IMR-90 (cell line): ENCODE results near the gene CDKL4. TPM values are rescaled to one million over a fixed set of nuclear protein-coding genes. Genes with fewer than 3 reads are reported as not detected.

ENCODE experiments used
- ATAC-seq: fragments of 200-7000 bp; cut with Tn5 transposase; 2 replicates; pipeline ENCODE4 v1.9.1; 2020; ENCODE audit warnings: low read depth, mild to moderate bottlenecking, moderate library complexity
- BruUV-seq: library from RNA; stranded (reverse); fragments of 400-500 nt; replicated peaks from 2 replicates; lab custom pipeline; 2021; lab: Mats Ljungman, UMichigan
- CTCF ChIA-PET: fragments of 300-600 bp; formaldehyde crosslinking; extraction: SDS; loops from one replicate; lab custom pipeline; 2021; ENCODE audit warnings: antibody characterized with exemption; lab: Yijun Ruan, JAX
- POLR2A ChIA-PET: fragments of 300-600 bp; sonication (Branson Sonifier 250); formaldehyde crosslinking; loops from one replicate; lab custom pipeline; 2022; ENCODE audit warnings: antibody characterized with exemption; ENCODE audit not compliant: unreplicated experiment; lab: Charles Lee
- DNase-seq: peaks from one replicate; pipeline ENCODE4 v3.0.0; 2013
- H2AFZ ChIP-seq: replicated peaks from 2 replicates; pipeline ENCODE3; 2013; ENCODE audit warnings: low read length, mild to moderate bottlenecking; ENCODE audit not compliant: poor library complexity
- H2AK5ac ChIP-seq: 2 replicates; pipeline ENCODE4 v1.6.1; 2013; ENCODE audit warnings: low read depth, low read length, inconsistent platforms
- H2AK9ac ChIP-seq: replicated peaks from 2 replicates; pipeline ENCODE3; 2013; ENCODE audit warnings: mild to moderate bottlenecking, low read depth, low read length, moderate library complexity; ENCODE audit not compliant: poor library complexity
- H2BK120ac ChIP-seq: 2 replicates; pipeline ENCODE4 v1.6.1; 2013; ENCODE audit warnings: low read depth, low read length, inconsistent platforms
- H2BK15ac ChIP-seq: 3 replicates; pipeline ENCODE4 v1.6.1; 2013; ENCODE audit warnings: low read depth, low read length, inconsistent platforms
- H2BK20ac ChIP-seq: 2 replicates; pipeline ENCODE4 v1.6.1; 2013; ENCODE audit warnings: low read depth, mild to moderate bottlenecking, inconsistent platforms, low read length, moderate library complexity
- H2BK5ac ChIP-seq: 2 replicates; pipeline ENCODE4 v1.6.1; 2013; ENCODE audit warnings: mild to moderate bottlenecking, low read depth, low read length, inconsistent platforms; ENCODE audit not compliant: poor library complexity, severe bottlenecking
- H3K14ac ChIP-seq: replicated peaks from 2 replicates; pipeline ENCODE4 v1.6.1; 2013; ENCODE audit warnings: low read depth, low read length, inconsistent platforms
- H3K18ac ChIP-seq: 2 replicates; pipeline ENCODE4 v1.6.1; 2013; ENCODE audit warnings: low read depth, low read length, control low read depth
- H3K23ac ChIP-seq: 2 replicates; pipeline ENCODE4 v1.6.1; 2013; ENCODE audit warnings: low read depth, low read length, inconsistent platforms
- H3K27ac ChIP-seq: 2 replicates; pipeline ENCODE4 v1.5.1; 2013; ENCODE audit warnings: mild to moderate bottlenecking, control low read depth, low read length; ENCODE audit not compliant: insufficient read depth
- H3K27me3 ChIP-seq: 2 replicates; pipeline ENCODE4 v1.6.1; 2013; ENCODE audit warnings: low read length; ENCODE audit not compliant: control insufficient read depth, insufficient read depth
- H3K36me3 ChIP-seq: 2 replicates; pipeline ENCODE4 v1.6.1; 2013; ENCODE audit warnings: low read length, mixed read lengths; ENCODE audit not compliant: control insufficient read depth, insufficient read depth
- H3K4ac ChIP-seq: 2 replicates; pipeline ENCODE4 v1.6.1; 2013; ENCODE audit warnings: low read depth, low read length, inconsistent platforms
- H3K4me1 ChIP-seq: 2 replicates; pipeline ENCODE4 v1.6.1; 2013; ENCODE audit warnings: low read length, mixed read lengths; ENCODE audit not compliant: control insufficient read depth, insufficient read depth
- H3K4me2 ChIP-seq: 2 replicates; pipeline ENCODE4 v1.6.1; 2013; ENCODE audit warnings: low read depth, mild to moderate bottlenecking, control low read depth, low read length, moderate library complexity
- H3K4me3 ChIP-seq: 2 replicates; pipeline ENCODE4 v1.5.1; 2013; ENCODE audit warnings: low read depth, mild to moderate bottlenecking, control low read depth, low read length, moderate library complexity; ENCODE audit not compliant: insufficient read depth
- H3K56ac ChIP-seq: 2 replicates; pipeline ENCODE4 v1.6.1; 2013; ENCODE audit warnings: low read length, inconsistent platforms; ENCODE audit not compliant: insufficient read depth; ENCODE audit errors: extremely low read depth
- H3K79me1 ChIP-seq, 2 experiments: 2 replicates each; pipeline ENCODE4 v1.6.1; 2013; ENCODE audit warnings: low read length in 2 of 2, inconsistent platforms in 1 of 2, low read depth in 1 of 2
- H3K9ac ChIP-seq: 2 replicates; pipeline ENCODE4 v1.6.1; 2013; ENCODE audit warnings: low read depth, low read length, control low read depth
- H3K9me1 ChIP-seq: 2 replicates; pipeline ENCODE4 v1.6.1; 2013; ENCODE audit warnings: low read length, inconsistent platforms; ENCODE audit not compliant: insufficient read depth
- H3K9me3 ChIP-seq: 2 replicates; pipeline ENCODE4 v1.6.1; 2013; ENCODE audit warnings: low read length; ENCODE audit not compliant: control insufficient read depth, insufficient read depth
- H4K20me1 ChIP-seq: 2 replicates; pipeline ENCODE4 v1.6.1; 2013; ENCODE audit warnings: low read length, inconsistent platforms; ENCODE audit not compliant: insufficient read depth
- H4K5ac ChIP-seq: 2 replicates; pipeline ENCODE4 v1.6.1; 2013; ENCODE audit warnings: mild to moderate bottlenecking, low read depth, low read length, control low read depth
- H4K8ac ChIP-seq, 2 experiments: 2 replicates each; pipeline ENCODE4 v1.6.1; 2013; ENCODE audit warnings: low read depth in 2 of 2, low read length in 2 of 2, control low read depth in 1 of 2, inconsistent platforms in 1 of 2
- H4K91ac ChIP-seq: 2 replicates; pipeline ENCODE4 v1.6.1; 2013; ENCODE audit warnings: low read depth, low read length, inconsistent platforms; ENCODE audit not compliant: insufficient read depth
- FOS ChIP-seq: fragments of 150-350 bp; IDR thresholded peaks from 2 replicates; pipeline ENCODE4 v1.6.1; 2016; ENCODE audit warnings: low read depth, low read length
- WGBS, 2 experiments: methylation state at CpG; one replicate each; pipeline versions ENCODE4 v1.1.5 to v1.1.7; 2013; ENCODE audit warnings: missing lambda C conversion rate in 2 of 2; ENCODE audit not compliant: insufficient read length in 1 of 2; ENCODE audit errors: extremely low coverage in 2 of 2; 5-methylcytosine and 5-hydroxymethylcytosine counted together
- dilution Hi-C: fragments of 300-500 bp; cut with HindIII; formaldehyde crosslinking; loops from one replicate; pipeline ENCODE4 v1.14.3; 2018; ENCODE audit warnings: low sequenced_read_pairs; ENCODE audit not compliant: unreplicated experiment
- in situ Hi-C: fragments of 300-500 bp; cut with MboI; formaldehyde crosslinking; loops from 3 replicates; pipeline ENCODE4 v1.14.3; 2019; ENCODE audit warnings: low sequenced_read_pairs, inconsistent platforms, mixed read lengths
- intact Hi-C: fragments of 100-400 bp; cut with micrococcal nuclease; formaldehyde crosslinking; loops from 2 replicates; pipeline ENCODE4 v1.10.0; 2022
- polyA plus RNA-seq, 3 experiments: library from polyadenylated mRNA; depleted of rRNA; stranded (reverse); fragments of >200 nt; gene quantifications; 2 replicates each; pipeline ENCODE4 v1.2.3, GENCODE V29; 2012; ENCODE audit warnings: low replicate concordance in 1 of 3
- total RNA-seq: library from RNA; depleted of rRNA; stranded (reverse); fragments of >200 nt; gene quantifications from 2 replicates; pipeline ENCODE4 v1.2.3, GENCODE V29; 2012

CDKL4 gene
- total and polyA plus RNA-seq, 2 of the 4 experiments (the other 2 are of a cell fraction) = not detected

DNA sequence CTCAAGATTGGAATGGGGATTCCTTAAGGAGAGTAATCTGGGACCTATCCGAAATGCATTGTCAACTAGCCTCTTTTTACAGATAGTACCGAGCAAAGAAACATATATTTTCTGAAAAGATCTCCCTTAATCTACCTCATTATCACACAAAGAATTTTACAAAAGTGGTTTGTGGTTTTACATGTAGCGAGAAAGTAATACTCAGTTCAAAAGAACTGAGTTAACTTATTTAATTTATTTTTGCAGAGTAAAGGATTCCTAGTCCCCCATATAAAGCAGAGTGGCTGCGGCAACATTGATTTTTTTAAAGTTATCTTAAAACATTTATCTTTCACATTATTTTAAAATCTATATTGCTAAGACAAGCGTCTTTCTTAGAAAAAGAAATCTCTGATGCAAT is 107.0 kb downstream of the CDKL4 start:
- no TSS peak for BruUV-seq

More for the DNA sequence above, 107.0 kb downstream of the CDKL4 start:
- Histone ChIP-seq H3K9me1 (no peaks in the 10 kb centered on the region), H2BK120ac (no peak overlapping the region), H3K36me3 (no peaks in the 10 kb centered on the region), H3K18ac (no peak overlapping the region), H2AK5ac (no peak overlapping the region), H2BK5ac (no peak overlapping the region), H3K9ac (no peak overlapping the region), H3K27me3 (no peaks in the 10 kb centered on the region; the same call in 1 of the 2 replicates), H4K5ac (no peak overlapping the region), H3K23ac (no peak overlapping the region), H3K4ac (no peak overlapping the region), H3K9me3 (no peaks in the 10 kb centered on the region), H2BK20ac (no peak overlapping the region), H3K4me3 (no peak overlapping the region), H2BK15ac (no peak overlapping the region), H4K91ac (no peak overlapping the region), H3K27ac (no peak overlapping the region), H3K4me2 (no peak overlapping the region), H3K14ac (no peak overlapping the region), H3K79me1 (no peaks in the 10 kb centered on the region), H4K20me1 (no peaks in the 10 kb centered on the region), H4K8ac (no peak overlapping the region), H2AFZ (no peak overlapping the region), H3K4me1 (no peaks in the 10 kb centered on the region), H2AK9ac (no peak overlapping the region), H3K56ac (no peak overlapping the region)
- dilution Hi-C loops (no loop called here), in situ Hi-C loops (no loop called here), intact Hi-C loops (no loop called here)
- ChIA-PET CTCF (no interaction called here), POLR2A (no interaction called here)
- DNase-seq = no peak
- no peak for TF ChIP-seq FOS
- ATAC-seq = no peak
- WGBS, 2 experiments = no CpG with 5 or more reads among the region's 5 CpGs
